K562 (cell line): Measurements from ENCODE around the gene DGCR2. TPM values are rescaled to one million over a fixed set of nuclear protein-coding genes. Genes with fewer than 3 reads are reported as not detected.
A peak's percentile ranks its signal among the peaks of the same experiment; 100 is the strongest.

Experiments
- BCLAF1 ChIP-seq, 2 experiments: fragments of 450-650 bp in 1 of 2; IDR thresholded peaks; 2 replicates each; pipeline ENCODE4 v1.6.1; 2011 to 2017; ENCODE audit warnings: low read depth in 2 of 2, antibody characterized with exemption in 1 of 2, borderline replicate concordance in 1 of 2, low read length in 1 of 2, mild to moderate bottlenecking in 1 of 2, mixed read lengths in 1 of 2; ENCODE audit not compliant: control insufficient read depth in 1 of 2
- CAMTA2 ChIP-seq: fragments of 250-450 bp; sonication (Bioruptor Pico); conservative IDR thresholded peaks from 2 replicates; pipeline ENCODE4 v1.5.1; 2022
- GTF2B ChIP-seq: IDR thresholded peaks from 2 replicates; pipeline ENCODE4 v1.6.1; 2011; ENCODE audit not compliant: insufficient read length; ENCODE audit errors: extremely low read depth
- HMGN3 ChIP-seq: IDR thresholded peaks from 2 replicates; pipeline ENCODE4 v1.6.1; 2011; ENCODE audit warnings: borderline replicate concordance, low read depth, mild to moderate bottlenecking, mixed read lengths, low read length; ENCODE audit not compliant: insufficient read length; ENCODE audit errors: extremely low read depth
- HOXB6 ChIP-seq: fragments of 250-450 bp; sonication (Bioruptor Pico); IDR thresholded peaks from 2 replicates; pipeline ENCODE4 v1.5.1; 2022; ENCODE audit warnings: mild to moderate bottlenecking, borderline replicate concordance
- MBD1 ChIP-seq: fragments of 250-450 bp; sonication (Bioruptor Pico); IDR thresholded peaks from 2 replicates; pipeline ENCODE4 v1.8.0; 2022; ENCODE audit warnings: inconsistent platforms
- PHF8 ChIP-seq: fragments of 200-600 bp; sonication (generic); IDR thresholded peaks from 2 replicates; pipeline ENCODE4 v1.6.1; 2012; ENCODE audit warnings: mixed run types, mild to moderate bottlenecking, inconsistent platforms, low read length, moderate library complexity, borderline replicate concordance
- PHTF2 ChIP-seq: fragments of 250-450 bp; sonication (Bioruptor Pico); IDR thresholded peaks from 2 replicates; pipeline ENCODE4 v1.5.0; 2021; ENCODE audit warnings: mild to moderate bottlenecking
- POLR2G ChIP-seq: fragments of 200-400 bp; formaldehyde crosslinking; IDR thresholded peaks from 2 replicates; pipeline ENCODE4 v1.6.1; 2017; ENCODE audit warnings: low read depth, mild to moderate bottlenecking, antibody characterized with exemption, low read length, moderate library complexity
- PRMT5 ChIP-seq: sonication (generic); formaldehyde crosslinking; IDR thresholded peaks from 2 replicates; pipeline ENCODE4 v1.5.0; 2020; ENCODE audit warnings: missing genetic modification reagents
- SP1 ChIP-seq: sonication (generic); formaldehyde crosslinking; IDR thresholded peaks from 2 replicates; pipeline ENCODE4 v1.8.1; 2022; ENCODE audit warnings: mild to moderate bottlenecking, missing genetic modification reagents
- THAP12 ChIP-seq: fragments of 250-450 bp; sonication (Bioruptor Pico); IDR thresholded peaks from 2 replicates; pipeline ENCODE4 v1.9.0; 2021; ENCODE audit warnings: mild to moderate bottlenecking, inconsistent platforms
- ZBTB7A ChIP-seq: IDR thresholded peaks from 2 replicates; pipeline ENCODE4 v1.6.1; 2011; ENCODE audit warnings: low read depth, mild to moderate bottlenecking, low read length, moderate library complexity, borderline replicate concordance; ENCODE audit not compliant: control insufficient read depth
- ZEB2 ChIP-seq: fragments of 450-650 bp; IDR thresholded peaks from 2 replicates; pipeline ENCODE4 v1.6.1; 2016
- ZNF518B ChIP-seq: fragments of 250-450 bp; sonication (Bioruptor Pico); IDR thresholded peaks from 2 replicates; pipeline ENCODE4 v1.5.0; 2021; ENCODE audit warnings: mild to moderate bottlenecking, moderate library complexity
- polyA plus RNA-seq, 8 experiments: library from polyadenylated mRNA; depleted of rRNA in 4 of 8; stranded (reverse) in 5 of 8; unstranded in 3 of 8; fragments of >200 nt; fragmentation: Nextera tagmentation in 2 of 8; fragmentation: Illumina TruSeq in 1 of 8; extraction: Ambion mirVana in 2 of 8; extraction: Trizol in 1 of 8; gene quantifications; 2 replicates each; pipeline versions ENCODE4 v1.2.1 to v1.2.3, GENCODE V29; 2011 to 2014; ENCODE audit warnings: inconsistent platforms in 1 of 8, missing spikeins in 1 of 8
- total RNA-seq, 7 experiments: library from RNA; depleted of rRNA in 6 of 7; stranded (reverse); fragments of >200 nt in 6 of 7; fragmentation: Illumina TruSeq in 2 of 7; extraction: Trizol in 2 of 7; gene quantifications; 2 replicates each; pipeline versions ENCODE4 v1.2.1 to v1.2.3, GENCODE V29; 2011 to 2021; ENCODE audit warnings: low replicate concordance in 1 of 7

Gene DGCR2
- total and polyA plus RNA-seq, 9 of the 15 experiments (the other 6 are each of a cell fraction or from before 2014, with no cell fraction given): 0.69 to 101 (median 56.4) TPM

GRCh38 chr22:19114984-19115552 lies 7.1 kb downstream of the DGCR2 start (continued):
- TF ChIP-seq BCLAF1 (IDR thresholded peaks at IDR 0.05; ENCODE audit: borderline replicate concordance in 1 of 2, control insufficient read depth in 1 of 2, low read depth in 2 of 2, low read length in 1 of 2): no peak
- peak; percentile 9; the same call in 1 of the 2 replicates for TF ChIP-seq PHF8
- TF ChIP-seq ZBTB7A: peak; percentile 13; the same call in 1 of the 2 replicates
- TF ChIP-seq ZEB2: no peak
- no peak for TF ChIP-seq PRMT5 (CRISPR knock-in tag)
- TF ChIP-seq HMGN3: no peak
- TF ChIP-seq THAP12 (CRISPR knock-in tag): peak; percentile 62; the same call in 1 of the 2 replicates
- no peak for TF ChIP-seq ZNF518B (CRISPR knock-in tag)
- no peak for TF ChIP-seq HOXB6 (CRISPR knock-in tag)
- TF ChIP-seq GTF2B: no peak
- TF ChIP-seq PHTF2 (CRISPR knock-in tag): no peak
- TF ChIP-seq MBD1 (CRISPR knock-in tag): no peak
- no peak for TF ChIP-seq CAMTA2 (CRISPR knock-in tag)
- TF ChIP-seq SP1: no peak
- peak; percentile 44; the same call in 1 of the 2 replicates for TF ChIP-seq POLR2G
